Liver (tissue), 9 donors: ENCODE data around the gene SP100. TPM values are rescaled to one million over a fixed set of nuclear protein-coding genes. Genes with fewer than 3 reads are reported as not detected.

Experiments used
- DNase-seq: peaks from one replicate; pipeline ENCODE4 v3.0.0-alpha.2; 2017; ENCODE audit warnings: low spot score
- H3K27ac ChIP-seq, 2 donors: one replicate each; pipeline ENCODE4 v1.7.0; 2013; ENCODE audit warnings: inconsistent platforms in 2 of 2, low read length in 2 of 2, control low read depth in 1 of 2, low read depth in 1 of 2, mild to moderate bottlenecking in 1 of 2
- H3K27me3 ChIP-seq, 4 donors: one replicate each; pipeline versions ENCODE4 v1.6.1 to v1.7.0; 2013; ENCODE audit warnings: low read length in 3 of 4, inconsistent platforms in 1 of 4, mild to moderate bottlenecking in 1 of 4, moderate library complexity in 1 of 4; ENCODE audit not compliant: control insufficient read depth in 4 of 4, insufficient read depth in 4 of 4
- H3K36me3 ChIP-seq, 4 donors: one replicate each; pipeline versions ENCODE4 v1.6.1 to v1.7.0; 2013; ENCODE audit warnings: low read length in 3 of 4, mild to moderate bottlenecking in 3 of 4, low read depth in 1 of 4, moderate library complexity in 1 of 4; ENCODE audit not compliant: control insufficient read depth in 4 of 4, insufficient read depth in 3 of 4
- H3K4me1 ChIP-seq, 4 donors: one replicate each; pipeline versions ENCODE4 v1.6.1 to v1.7.0; 2013; ENCODE audit warnings: low read length in 3 of 4, mild to moderate bottlenecking in 3 of 4, moderate library complexity in 1 of 4; ENCODE audit not compliant: control insufficient read depth in 4 of 4, insufficient read depth in 4 of 4
- H3K4me3 ChIP-seq, 3 donors: one replicate each; pipeline versions ENCODE4 v1.6.1 to v1.7.0; 2013; ENCODE audit warnings: low read length in 3 of 3, control low read depth in 1 of 3, low read depth in 1 of 3, mild to moderate bottlenecking in 1 of 3
- H3K9ac ChIP-seq, 2 donors: one replicate each; pipeline ENCODE4 v1.7.0; 2013; ENCODE audit warnings: low read length in 2 of 2, mild to moderate bottlenecking in 2 of 2, moderate library complexity in 2 of 2, control low read depth in 1 of 2, low read depth in 1 of 2
- H3K9me3 ChIP-seq, 4 donors: one replicate each; pipeline versions ENCODE4 v1.6.1 to v1.7.0; 2013; ENCODE audit warnings: low read length in 3 of 4; ENCODE audit not compliant: control insufficient read depth in 4 of 4
- EGR1 ChIP-seq, 2 donors: IDR thresholded peaks; 2 replicates each; pipeline ENCODE4 v1.6.1; 2016 to 2018; ENCODE audit warnings: antibody characterized with exemption in 2 of 2, low read depth in 2 of 2
- FOXA2 ChIP-seq: IDR thresholded peaks from 2 replicates; pipeline ENCODE4 v1.6.1; 2016; ENCODE audit warnings: antibody characterized with exemption
- GABPA ChIP-seq, 2 donors: IDR thresholded peaks in 1 of 2; conservative IDR thresholded peaks in 1 of 2; 2 replicates each; pipeline ENCODE4 v1.6.1; 2016; ENCODE audit warnings: antibody characterized with exemption in 2 of 2, mild to moderate bottlenecking in 1 of 2, moderate library complexity in 1 of 2
- HNF4A ChIP-seq, 2 donors: conservative IDR thresholded peaks; 2 replicates each; pipeline ENCODE4 v1.6.1; 2016; ENCODE audit warnings: antibody characterized with exemption in 2 of 2, mild to moderate bottlenecking in 2 of 2
- NR2F2 ChIP-seq: IDR thresholded peaks from 2 replicates; pipeline ENCODE4 v1.6.1; 2016; ENCODE audit warnings: antibody characterized with exemption
- RAD21 ChIP-seq, 2 donors: IDR thresholded peaks; 2 replicates each; pipeline ENCODE4 v1.6.1; 2016; ENCODE audit warnings: antibody characterized with exemption in 2 of 2, mild to moderate bottlenecking in 2 of 2
- REST ChIP-seq: IDR thresholded peaks from 2 replicates; pipeline ENCODE4 v1.6.1; 2016; ENCODE audit warnings: antibody characterized with exemption, mild to moderate bottlenecking
- RXRA ChIP-seq, 2 donors: IDR thresholded peaks; 2 replicates each; pipeline ENCODE4 v1.6.1; 2017 to 2018; ENCODE audit warnings: antibody characterized with exemption in 2 of 2, mild to moderate bottlenecking in 1 of 2
- YY1 ChIP-seq: IDR thresholded peaks from 2 replicates; pipeline ENCODE4 v1.6.1; 2016; ENCODE audit warnings: antibody characterized with exemption, mild to moderate bottlenecking
- WGBS: extraction: QIAGEN DNeasy Blood & Tissue Kit; methylation state at CpG from one replicate; pipeline ENCODE4 v1.1.7; 2013; 5-methylcytosine and 5-hydroxymethylcytosine counted together
- polyA plus RNA-seq, 2 donors: library from polyadenylated mRNA; stranded (reverse) in 1 of 2; unstranded in 1 of 2; fragments of 200-250 nt in 1 of 2; fragments of >200 nt in 1 of 2; fragmentation: Nextera tagmentation in 1 of 2; extraction: Ambion mirVana in 1 of 2; gene quantifications; one replicate each; pipeline versions ENCODE4 v1.2.1 to v1.2.3, GENCODE V29; 2013 to 2015
- total RNA-seq, 2 donors: library from RNA; depleted of rRNA; stranded (reverse); fragments of >200 nt; gene quantifications; one replicate each; pipeline ENCODE4 v1.2.3, GENCODE V29; 2014
- TF ChIP-seq, protein P1 (sequence below): IDR thresholded peaks from 2 replicates; pipeline ENCODE4 v1.6.1; 2016; ENCODE audit warnings: antibody characterized with exemption
- TF ChIP-seq, protein P2 (sequence below): fragments of 150-350 bp; IDR thresholded peaks from 2 replicates; pipeline ENCODE4 v1.5.1; 2017; ENCODE audit warnings: improper control_type of control experiment, low read depth, low read length; ENCODE audit not compliant: missing input control
- donor health status: healthy.
- donor health status: healthy.
- donor health status: healthy.
- donor health status: healthy.
- donor health status: healthy.

Gene SP100
- total and polyA plus RNA-seq, 4 donors: 21.9 to 45.5 (median 33.1) TPM

DNA sequence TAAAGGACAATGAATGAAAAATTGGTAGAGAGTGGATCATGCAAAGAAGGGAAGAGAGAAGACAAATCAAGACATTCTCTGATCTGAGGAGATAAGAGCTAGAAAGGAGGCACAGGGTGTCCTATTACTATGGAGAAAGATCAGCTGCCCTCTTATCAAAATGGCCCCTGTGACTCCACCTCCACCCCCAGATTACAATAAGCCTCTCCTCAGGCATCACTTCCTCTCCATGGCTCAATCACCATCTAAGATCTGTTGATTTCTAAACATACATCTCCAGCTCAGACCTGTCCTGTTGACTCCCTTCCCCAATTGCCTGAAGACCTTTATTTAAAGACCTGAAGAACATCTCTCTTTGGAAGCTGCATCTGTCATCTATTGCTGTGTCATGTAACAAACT is 43.2 kb downstream of the SP100 start:
- Histone ChIP-seq H3K4me3 (no peak overlapping the region), H3K4me1 (no peaks in the 10 kb centered on the region), H3K27me3 (no peaks in the 10 kb centered on the region), H3K27ac (no peak overlapping the region), H3K9me3 (no peaks in the 10 kb centered on the region), H3K36me3 (peaks cover 5 to 64% (median 42%) of the 10 kb centered on the region in 4 donors), H3K9ac (no peak overlapping the region)
- DNase-seq: no peak
- no peak for TF ChIP-seq HNF4A (conservative IDR thresholded peaks at IDR 0.05)
- TF ChIP-seq FOXA2: no peak
- no peak for TF ChIP-seq YY1
- TF ChIP-seq NR2F2: no peak
- TF ChIP-seq EGR1 (IDR thresholded peaks at IDR 0.05; ENCODE audit: low read depth in 2 of 2): no peak
- TF ChIP-seq GABPA (IDR thresholded peaks at IDR 0.05 in 1 of 2, conservative IDR thresholded peaks at IDR 0.05 in 1 of 2): no peak
- no peak for TF ChIP-seq REST
- TF ChIP-seq, protein P1, sequence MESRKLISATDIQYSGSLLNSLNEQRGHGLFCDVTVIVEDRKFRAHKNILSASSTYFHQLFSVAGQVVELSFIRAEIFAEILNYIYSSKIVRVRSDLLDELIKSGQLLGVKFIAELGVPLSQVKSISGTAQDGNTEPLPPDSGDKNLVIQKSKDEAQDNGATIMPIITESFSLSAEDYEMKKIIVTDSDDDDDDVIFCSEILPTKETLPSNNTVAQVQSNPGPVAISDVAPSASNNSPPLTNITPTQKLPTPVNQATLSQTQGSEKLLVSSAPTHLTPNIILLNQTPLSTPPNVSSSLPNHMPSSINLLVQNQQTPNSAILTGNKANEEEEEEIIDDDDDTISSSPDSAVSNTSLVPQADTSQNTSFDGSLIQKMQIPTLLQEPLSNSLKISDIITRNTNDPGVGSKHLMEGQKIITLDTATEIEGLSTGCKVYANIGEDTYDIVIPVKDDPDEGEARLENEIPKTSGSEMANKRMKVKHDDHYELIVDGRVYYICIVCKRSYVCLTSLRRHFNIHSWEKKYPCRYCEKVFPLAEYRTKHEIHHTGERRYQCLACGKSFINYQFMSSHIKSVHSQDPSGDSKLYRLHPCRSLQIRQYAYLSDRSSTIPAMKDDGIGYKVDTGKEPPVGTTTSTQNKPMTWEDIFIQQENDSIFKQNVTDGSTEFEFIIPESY: no peak
- no peak for TF ChIP-seq RAD21 (IDR thresholded peaks at IDR 0.05)
- TF ChIP-seq RXRA (IDR thresholded peaks at IDR 0.05): no peak

GRCh38 chr2:230471074-230471473 is 55.1 kb downstream of the SP100 start:
- H3K27me3 ChIP-seq: no peaks in the 10 kb centered on the region
- H3K36me3 ChIP-seq: peaks cover 4 to 51% (median 43%) of the 10 kb centered on the region in 4 donors
- no peak for DNase-seq
- no peaks in the 10 kb centered on the region for H3K4me1 ChIP-seq
- TF ChIP-seq, protein P2, sequence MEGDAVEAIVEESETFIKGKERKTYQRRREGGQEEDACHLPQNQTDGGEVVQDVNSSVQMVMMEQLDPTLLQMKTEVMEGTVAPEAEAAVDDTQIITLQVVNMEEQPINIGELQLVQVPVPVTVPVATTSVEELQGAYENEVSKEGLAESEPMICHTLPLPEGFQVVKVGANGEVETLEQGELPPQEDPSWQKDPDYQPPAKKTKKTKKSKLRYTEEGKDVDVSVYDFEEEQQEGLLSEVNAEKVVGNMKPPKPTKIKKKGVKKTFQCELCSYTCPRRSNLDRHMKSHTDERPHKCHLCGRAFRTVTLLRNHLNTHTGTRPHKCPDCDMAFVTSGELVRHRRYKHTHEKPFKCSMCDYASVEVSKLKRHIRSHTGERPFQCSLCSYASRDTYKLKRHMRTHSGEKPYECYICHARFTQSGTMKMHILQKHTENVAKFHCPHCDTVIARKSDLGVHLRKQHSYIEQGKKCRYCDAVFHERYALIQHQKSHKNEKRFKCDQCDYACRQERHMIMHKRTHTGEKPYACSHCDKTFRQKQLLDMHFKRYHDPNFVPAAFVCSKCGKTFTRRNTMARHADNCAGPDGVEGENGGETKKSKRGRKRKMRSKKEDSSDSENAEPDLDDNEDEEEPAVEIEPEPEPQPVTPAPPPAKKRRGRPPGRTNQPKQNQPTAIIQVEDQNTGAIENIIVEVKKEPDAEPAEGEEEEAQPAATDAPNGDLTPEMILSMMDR: no peak
- TF ChIP-seq, protein P1: no peak
- no peak for TF ChIP-seq HNF4A (conservative IDR thresholded peaks at IDR 0.05)
- no peaks in the 10 kb centered on the region for H3K9me3 ChIP-seq
- H3K4me3 ChIP-seq: no peak overlapping the region
- no peak overlapping the region for H3K9ac ChIP-seq
- 96% methylated on average over 4 of the region's 4 CpGs for WGBS
- H3K27ac ChIP-seq: no peak overlapping the region
